IMR-90 (cell line): ENCODE results near the gene AKAP5. TPM values are rescaled to one million over a fixed set of nuclear protein-coding genes. Genes with fewer than 3 reads are reported as not detected.

Experiments used
- ATAC-seq: fragments of 200-7000 bp; cut with Tn5 transposase; 2 replicates; pipeline ENCODE4 v1.9.1; 2020; ENCODE audit warnings: low read depth, mild to moderate bottlenecking, moderate library complexity
- BruUV-seq: library from RNA; stranded (reverse); fragments of 400-500 nt; replicated peaks from 2 replicates; lab custom pipeline; 2021; lab: Mats Ljungman, UMichigan
- CTCF ChIA-PET: fragments of 300-600 bp; formaldehyde crosslinking; extraction: SDS; loops from one replicate; lab custom pipeline; 2021; ENCODE audit warnings: antibody characterized with exemption; lab: Yijun Ruan, JAX
- POLR2A ChIA-PET: fragments of 300-600 bp; sonication (Branson Sonifier 250); formaldehyde crosslinking; loops from one replicate; lab custom pipeline; 2022; ENCODE audit warnings: antibody characterized with exemption; ENCODE audit not compliant: unreplicated experiment; lab: Charles Lee
- DNase-seq: peaks from one replicate; pipeline ENCODE4 v3.0.0; 2013
- H2AFZ ChIP-seq: replicated peaks from 2 replicates; pipeline ENCODE3; 2013; ENCODE audit warnings: low read length, mild to moderate bottlenecking; ENCODE audit not compliant: poor library complexity
- H2AK5ac ChIP-seq: 2 replicates; pipeline ENCODE4 v1.6.1; 2013; ENCODE audit warnings: low read depth, low read length, inconsistent platforms
- H2AK9ac ChIP-seq: replicated peaks from 2 replicates; pipeline ENCODE3; 2013; ENCODE audit warnings: mild to moderate bottlenecking, low read depth, low read length, moderate library complexity; ENCODE audit not compliant: poor library complexity
- H2BK120ac ChIP-seq: 2 replicates; pipeline ENCODE4 v1.6.1; 2013; ENCODE audit warnings: low read depth, low read length, inconsistent platforms
- H2BK15ac ChIP-seq: 3 replicates; pipeline ENCODE4 v1.6.1; 2013; ENCODE audit warnings: low read depth, low read length, inconsistent platforms
- H2BK20ac ChIP-seq: 2 replicates; pipeline ENCODE4 v1.6.1; 2013; ENCODE audit warnings: low read depth, mild to moderate bottlenecking, inconsistent platforms, low read length, moderate library complexity
- H2BK5ac ChIP-seq: 2 replicates; pipeline ENCODE4 v1.6.1; 2013; ENCODE audit warnings: mild to moderate bottlenecking, low read depth, low read length, inconsistent platforms; ENCODE audit not compliant: poor library complexity, severe bottlenecking
- H3K14ac ChIP-seq: replicated peaks from 2 replicates; pipeline ENCODE4 v1.6.1; 2013; ENCODE audit warnings: low read depth, low read length, inconsistent platforms
- H3K18ac ChIP-seq: 2 replicates; pipeline ENCODE4 v1.6.1; 2013; ENCODE audit warnings: low read depth, low read length, control low read depth
- H3K23ac ChIP-seq: 2 replicates; pipeline ENCODE4 v1.6.1; 2013; ENCODE audit warnings: low read depth, low read length, inconsistent platforms
- H3K27ac ChIP-seq: 2 replicates; pipeline ENCODE4 v1.5.1; 2013; ENCODE audit warnings: mild to moderate bottlenecking, control low read depth, low read length; ENCODE audit not compliant: insufficient read depth
- H3K27me3 ChIP-seq: 2 replicates; pipeline ENCODE4 v1.6.1; 2013; ENCODE audit warnings: low read length; ENCODE audit not compliant: control insufficient read depth, insufficient read depth
- H3K36me3 ChIP-seq: 2 replicates; pipeline ENCODE4 v1.6.1; 2013; ENCODE audit warnings: low read length, mixed read lengths; ENCODE audit not compliant: control insufficient read depth, insufficient read depth
- H3K4ac ChIP-seq: 2 replicates; pipeline ENCODE4 v1.6.1; 2013; ENCODE audit warnings: low read depth, low read length, inconsistent platforms
- H3K4me1 ChIP-seq: 2 replicates; pipeline ENCODE4 v1.6.1; 2013; ENCODE audit warnings: low read length, mixed read lengths; ENCODE audit not compliant: control insufficient read depth, insufficient read depth
- H3K4me2 ChIP-seq: 2 replicates; pipeline ENCODE4 v1.6.1; 2013; ENCODE audit warnings: low read depth, mild to moderate bottlenecking, control low read depth, low read length, moderate library complexity
- H3K4me3 ChIP-seq: 2 replicates; pipeline ENCODE4 v1.5.1; 2013; ENCODE audit warnings: low read depth, mild to moderate bottlenecking, control low read depth, low read length, moderate library complexity; ENCODE audit not compliant: insufficient read depth
- H3K56ac ChIP-seq: 2 replicates; pipeline ENCODE4 v1.6.1; 2013; ENCODE audit warnings: low read length, inconsistent platforms; ENCODE audit not compliant: insufficient read depth; ENCODE audit errors: extremely low read depth
- H3K79me1 ChIP-seq, 2 experiments: 2 replicates each; pipeline ENCODE4 v1.6.1; 2013; ENCODE audit warnings: low read length in 2 of 2, inconsistent platforms in 1 of 2, low read depth in 1 of 2
- H3K9ac ChIP-seq: 2 replicates; pipeline ENCODE4 v1.6.1; 2013; ENCODE audit warnings: low read depth, low read length, control low read depth
- H3K9me1 ChIP-seq: 2 replicates; pipeline ENCODE4 v1.6.1; 2013; ENCODE audit warnings: low read length, inconsistent platforms; ENCODE audit not compliant: insufficient read depth
- H3K9me3 ChIP-seq: 2 replicates; pipeline ENCODE4 v1.6.1; 2013; ENCODE audit warnings: low read length; ENCODE audit not compliant: control insufficient read depth, insufficient read depth
- H4K20me1 ChIP-seq: 2 replicates; pipeline ENCODE4 v1.6.1; 2013; ENCODE audit warnings: low read length, inconsistent platforms; ENCODE audit not compliant: insufficient read depth
- H4K5ac ChIP-seq: 2 replicates; pipeline ENCODE4 v1.6.1; 2013; ENCODE audit warnings: mild to moderate bottlenecking, low read depth, low read length, control low read depth
- H4K8ac ChIP-seq, 2 experiments: 2 replicates each; pipeline ENCODE4 v1.6.1; 2013; ENCODE audit warnings: low read depth in 2 of 2, low read length in 2 of 2, control low read depth in 1 of 2, inconsistent platforms in 1 of 2
- H4K91ac ChIP-seq: 2 replicates; pipeline ENCODE4 v1.6.1; 2013; ENCODE audit warnings: low read depth, low read length, inconsistent platforms; ENCODE audit not compliant: insufficient read depth
- BHLHE40 ChIP-seq: fragments of 150-350 bp; IDR thresholded peaks from 2 replicates; pipeline ENCODE4 v1.6.1; 2016; ENCODE audit warnings: mild to moderate bottlenecking, low read depth, low read length
- CEBPB ChIP-seq: IDR thresholded peaks from 2 replicates; pipeline ENCODE4 v1.6.1; 2012; ENCODE audit warnings: low read depth, low read length, improper control_type of control experiment
- CTCF ChIP-seq: conservative IDR thresholded peaks from 2 replicates; pipeline ENCODE4 v1.5.1; 2012; ENCODE audit warnings: mild to moderate bottlenecking, low read depth, low read length, improper control_type of control experiment
- MXI1 ChIP-seq: IDR thresholded peaks from 2 replicates; pipeline ENCODE4 v1.6.1; 2012; ENCODE audit warnings: low read depth, mild to moderate bottlenecking, low read length, moderate library complexity, borderline replicate concordance
- NFE2L2 ChIP-seq: fragments of 150-350 bp; IDR thresholded peaks from 2 replicates; pipeline ENCODE4 v1.6.1; 2016; ENCODE audit warnings: low read depth, mild to moderate bottlenecking, low read length
- WGBS, 2 experiments: methylation state at CpG; one replicate each; pipeline versions ENCODE4 v1.1.5 to v1.1.7; 2013; ENCODE audit warnings: missing lambda C conversion rate in 2 of 2; ENCODE audit not compliant: insufficient read length in 1 of 2; ENCODE audit errors: extremely low coverage in 2 of 2; 5-methylcytosine and 5-hydroxymethylcytosine counted together
- dilution Hi-C: fragments of 300-500 bp; cut with HindIII; formaldehyde crosslinking; loops from one replicate; pipeline ENCODE4 v1.14.3; 2018; ENCODE audit warnings: low sequenced_read_pairs; ENCODE audit not compliant: unreplicated experiment
- in situ Hi-C: fragments of 300-500 bp; cut with MboI; formaldehyde crosslinking; loops from 3 replicates; pipeline ENCODE4 v1.14.3; 2019; ENCODE audit warnings: low sequenced_read_pairs, inconsistent platforms, mixed read lengths
- intact Hi-C: fragments of 100-400 bp; cut with micrococcal nuclease; formaldehyde crosslinking; loops from 2 replicates; pipeline ENCODE4 v1.10.0; 2022
- polyA plus RNA-seq, 3 experiments: library from polyadenylated mRNA; depleted of rRNA; stranded (reverse); fragments of >200 nt; gene quantifications; 2 replicates each; pipeline ENCODE4 v1.2.3, GENCODE V29; 2012; ENCODE audit warnings: low replicate concordance in 1 of 3
- total RNA-seq: library from RNA; depleted of rRNA; stranded (reverse); fragments of >200 nt; gene quantifications from 2 replicates; pipeline ENCODE4 v1.2.3, GENCODE V29; 2012

AKAP5 gene
- total and polyA plus RNA-seq, 2 of the 4 experiments (the other 2 are of a cell fraction): 0.21 to 0.72 TPM

GRCh38 chr14:64493455-64493854, 28.2 kb downstream of the AKAP5 start:
- H4K91ac ChIP-seq: no peak overlapping the region
- no peak overlapping the region for H2AFZ ChIP-seq
- no peak overlapping the region for H3K23ac ChIP-seq
- H4K8ac ChIP-seq: no peak overlapping the region
- intact Hi-C loops: no loop called here
- no peak overlapping the region for H3K4me2 ChIP-seq
- no peak overlapping the region for H3K4me3 ChIP-seq
- no peak for DNase-seq
- no peak overlapping the region for H3K27ac ChIP-seq
- BruUV-seq: no TSS peak
- in situ Hi-C loops: loop anchor here (25.0 kb wide), 1 partner anchor 481 kb away; no protein-coding TSS in a partner anchor
- no peak overlapping the region for H4K5ac ChIP-seq
- no peak overlapping the region for H3K9ac ChIP-seq
- no peaks in the 10 kb centered on the region for H4K20me1 ChIP-seq
- no peak overlapping the region for H3K18ac ChIP-seq
- dilution Hi-C loops: no loop called here
- no peak overlapping the region for H2AK9ac ChIP-seq
- no peak overlapping the region for H3K4ac ChIP-seq
- H2BK15ac ChIP-seq: no peak overlapping the region
- H2BK20ac ChIP-seq: no peak overlapping the region
- no peak overlapping the region for H2BK5ac ChIP-seq
- H2AK5ac ChIP-seq: no peak overlapping the region
- POLR2A ChIA-PET: no interaction called here
- no peak overlapping the region for H3K56ac ChIP-seq
- WGBS, 2 experiments: no CpG with 5 or more reads among the region's 3 CpGs
- H2BK120ac ChIP-seq: no peak overlapping the region
- no peak overlapping the region for H3K14ac ChIP-seq
- no peaks in the 10 kb centered on the region for H3K27me3 ChIP-seq
- TF ChIP-seq MXI1: no peak
- TF ChIP-seq NFE2L2: no peak
- TF ChIP-seq BHLHE40: no peak
- TF ChIP-seq CEBPB: no peak
- TF ChIP-seq CTCF: no peak
- H3K9me3 ChIP-seq: no peaks in the 10 kb centered on the region
- H3K79me1 ChIP-seq: peaks cover 2 to 20% of the 10 kb centered on the region in 2 experiments; a peak in 3 of 4 replicates
- H3K9me1 ChIP-seq: no peaks in the 10 kb centered on the region; the same call in 1 of the 2 replicates
- CTCF ChIA-PET: interaction anchor here (0.6 kb wide), 1 partner anchor 123 kb away, joined by 4 read pairs; no protein-coding TSS in a partner anchor
- 0 out of 2 replicates have a peak, but pooled peaks cover 1% of the 10 kb centered on the region for H3K36me3 ChIP-seq
- H3K4me1 ChIP-seq: no peaks in the 10 kb centered on the region
- no peak for ATAC-seq
